Tongue (tissue), 2 donors: ENCODE data around the gene STAT3. TPM values are rescaled to one million over a fixed set of nuclear protein-coding genes. Genes with fewer than 3 reads are reported as not detected.
"Not testable (repeated sequence)": the region's sequence is repeated elsewhere in the genome, so short reads cannot be mapped to it uniquely, and the experiment has no call there.

Experiments used
- DNase-seq: peaks from one replicate; pipeline ENCODE4 v3.0.0-alpha.2; 2015
- total RNA-seq: library from RNA; depleted of rRNA; stranded (reverse); fragments of >200 nt; gene quantifications from one replicate; pipeline ENCODE4 v1.2.3, GENCODE V29; 2014

STAT3 gene
- total RNA-seq, 1 donor from 2014 or later: 158 TPM

- DNase-seq: peak; percentile 56
Observed at GRCh38 chr17:42276609-42277341, 111.5 kb downstream of the STAT3 start.

- DNase-seq: peak; percentile 83
Observed at GRCh38 chr17:42276359-42276608, 112.0 kb downstream of the STAT3 start, which contains the start of gene STAT5B. Gene STAT5B, minus strand, starts transcription at chr17:42276391. Its CDS starts 44,264 bp downstream, at chr17:42232127.

GRCh38 chr17:42275527-42276358 is 112.5 kb downstream of the STAT3 start:
- peak; percentile 53 for DNase-seq

- DNase-seq: peak; percentile 48
Observed at GRCh38 chr17:42274812-42275526, 113.3 kb downstream of the STAT3 start.

- no peak for DNase-seq
Observed at GRCh38 chr17:42274253-42274542, 114.0 kb downstream of the STAT3 start.

- no peak for DNase-seq
Observed at GRCh38 chr17:42273474-42274252, 114.6 kb downstream of the STAT3 start.

- DNase-seq: no peak
Observed at GRCh38 chr17:42272162-42272907, 115.9 kb downstream of the STAT3 start.

- no peak for DNase-seq
Observed at GRCh38 chr17:42271779-42272035, 116.5 kb downstream of the STAT3 start.

- DNase-seq: no peak
Observed at GRCh38 chr17:42271006-42271778, 117.0 kb downstream of the STAT3 start.

GRCh38 chr17:42270596-42270995 is 117.6 kb downstream of the STAT3 start:
- DNase-seq: no peak

- no peak for DNase-seq
Observed at GRCh38 chr17:42270170-42270535, 118.1 kb downstream of the STAT3 start.

- no peak for DNase-seq
Observed at GRCh38 chr17:42268236-42268635, 120.0 kb downstream of the STAT3 start.

- no peak for DNase-seq
Observed at GRCh38 chr17:42266918-42267766, 121.1 kb downstream of the STAT3 start.

- no peak for DNase-seq
Observed at GRCh38 chr17:42266462-42266861, 121.8 kb downstream of the STAT3 start.

- not testable (repeated sequence) for DNase-seq
Observed at GRCh38 chr17:42264366-42264765, 123.9 kb downstream of the STAT3 start.

Other genes with a start within 250 kb of the STAT3 start
- 38.8 TPM for gene RAB5C, start 233.5 kb downstream of the STAT3 start, total RNA-seq
- not detected for gene KCNH4, start 207.3 kb downstream of the STAT3 start, total RNA-seq
- gene HCRT, start 203.0 kb downstream of the STAT3 start, total RNA-seq: not detected
- 20.0 TPM for gene GHDC, start 193.9 kb downstream of the STAT3 start, total RNA-seq
- 63.7 TPM for gene STAT5B, start 112.1 kb downstream of the STAT3 start, total RNA-seq
- 39.3 TPM for gene STAT5A, start 99.9 kb downstream of the STAT3 start, total RNA-seq
- gene CAVIN1, start 34.8 kb upstream of the STAT3 start, total RNA-seq: 336 TPM
- gene ATP6V0A1, start 70.4 kb upstream of the STAT3 start, total RNA-seq: 69.5 TPM
- gene NAGLU, start 147.8 kb upstream of the STAT3 start, total RNA-seq: 31.9 TPM
- 0.21 TPM for gene HSD17B1, start 164.5 kb upstream of the STAT3 start, total RNA-seq
- 20.4 TPM for gene COASY, start 173.7 kb upstream of the STAT3 start, total RNA-seq
- 30.2 TPM for gene MLX, start 178.7 kb upstream of the STAT3 start, total RNA-seq
- gene PSMC3IP, start 189.3 kb upstream of the STAT3 start, total RNA-seq: 3.0 TPM
- gene RETREG3, start 220.9 kb upstream of the STAT3 start, total RNA-seq: 52.6 TPM
- gene TUBG1, start 221.2 kb upstream of the STAT3 start, total RNA-seq: 21.1 TPM